ENCODE data around the gene CBX4.

Gene CBX4

GRCh38 chr17:79812353-79813258 is 26.6 kb downstream of the CBX4 start:
- no peak for DNase-seq (ENCODE audit: low read depth in 2 of 2)

GRCh38 chr17:79811868-79812352 is 27.3 kb downstream of the CBX4 start:
- DNase-seq (ENCODE audit: low read depth in 2 of 2), result no peak

GRCh38 chr17:79811011-79811867 is 28.0 kb downstream of the CBX4 start:
- no peak for DNase-seq (ENCODE audit: low read depth in 2 of 2)

- peak; percentile 70 to 74 for DNase-seq (ENCODE audit: low read depth in 2 of 2)
Measured at GRCh38 chr17:79810130-79811010, 28.9 kb downstream of the CBX4 start.

- DNase-seq (ENCODE audit: low read depth in 2 of 2), result no peak
Measured at GRCh38 chr17:79809530-79810129, 29.6 kb downstream of the CBX4 start.

- no peak for DNase-seq (ENCODE audit: low read depth in 2 of 2)
Measured at GRCh38 chr17:79808763-79809529, 30.3 kb downstream of the CBX4 start.

GRCh38 chr17:79806863-79807720 is 32.1 kb downstream of the CBX4 start:
- no peak for DNase-seq (ENCODE audit: low read depth in 2 of 2)

GRCh38 chr17:79806446-79806760 is 32.8 kb downstream of the CBX4 start:
- no peak for DNase-seq (ENCODE audit: low read depth in 2 of 2)

- no peak for DNase-seq (ENCODE audit: low read depth in 2 of 2)
Measured at GRCh38 chr17:79804856-79805696, 34.2 kb downstream of the CBX4 start.

- DNase-seq (ENCODE audit: low read depth in 2 of 2), result peak; percentile 46 to 48
Measured at GRCh38 chr17:79803997-79804855, 35.0 kb downstream of the CBX4 start.

- no peak for DNase-seq (ENCODE audit: low read depth in 2 of 2)
Measured at GRCh38 chr17:79803421-79803996, 35.7 kb downstream of the CBX4 start.

- no peak for DNase-seq (ENCODE audit: low read depth in 2 of 2)
Measured at GRCh38 chr17:79802736-79803420, 36.4 kb downstream of the CBX4 start.

- no peak for DNase-seq (ENCODE audit: low read depth in 2 of 2)
Measured at GRCh38 chr17:79802039-79802735, 37.1 kb downstream of the CBX4 start.

- DNase-seq (ENCODE audit: low read depth in 2 of 2), result no peak
Measured at GRCh38 chr17:79801156-79802038, 37.8 kb downstream of the CBX4 start.
